ENCODE data around the gene AXIN2.
"Not testable (repeated sequence)": the region's sequence is repeated elsewhere in the genome, so short reads cannot be mapped to it uniquely, and the experiment has no call there.

The AXIN2 gene

DNA sequence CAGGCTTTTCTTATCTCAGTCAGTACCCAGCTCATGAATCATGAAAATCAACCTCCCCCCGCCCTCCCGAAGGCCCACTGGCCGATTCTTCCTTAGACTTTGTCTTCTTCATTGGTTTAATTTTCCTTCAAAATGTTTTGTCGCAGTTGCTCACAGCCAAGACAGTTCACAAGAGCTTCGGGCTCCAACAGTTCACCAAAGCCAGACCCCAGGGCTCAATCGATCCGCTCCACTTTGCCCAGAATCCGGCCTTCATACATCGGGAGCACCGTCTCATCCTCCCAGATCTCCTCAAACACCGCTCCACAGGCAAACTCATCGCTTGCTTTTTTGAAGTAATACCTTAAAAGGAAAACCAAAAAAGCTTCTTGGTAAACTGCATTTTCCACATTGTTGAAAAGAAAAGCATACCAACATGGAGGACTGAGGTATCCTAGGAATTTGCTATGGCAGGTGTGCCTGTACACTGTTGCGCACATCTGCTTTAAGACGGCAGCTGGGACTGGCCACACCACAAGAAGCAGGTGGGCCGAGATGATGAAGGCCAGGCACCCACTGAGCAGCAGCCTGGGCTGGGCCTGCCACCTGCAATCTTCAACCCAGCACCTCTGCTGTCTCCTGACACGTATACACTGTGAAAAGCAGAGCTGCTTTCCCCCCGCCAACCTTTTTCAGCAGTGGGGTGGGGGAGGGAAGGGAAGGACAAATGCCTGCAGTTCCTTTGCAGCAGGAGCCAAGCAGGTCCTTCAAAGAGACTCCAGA, 31.5 kb downstream of the AXIN2 start:
- H3K4me3 ChIP-seq (ENCODE audit: low read length), result no peak overlapping the region
- DNase-seq (ENCODE audit: low read depth, low spot score), result peak; percentile 44

DNA sequence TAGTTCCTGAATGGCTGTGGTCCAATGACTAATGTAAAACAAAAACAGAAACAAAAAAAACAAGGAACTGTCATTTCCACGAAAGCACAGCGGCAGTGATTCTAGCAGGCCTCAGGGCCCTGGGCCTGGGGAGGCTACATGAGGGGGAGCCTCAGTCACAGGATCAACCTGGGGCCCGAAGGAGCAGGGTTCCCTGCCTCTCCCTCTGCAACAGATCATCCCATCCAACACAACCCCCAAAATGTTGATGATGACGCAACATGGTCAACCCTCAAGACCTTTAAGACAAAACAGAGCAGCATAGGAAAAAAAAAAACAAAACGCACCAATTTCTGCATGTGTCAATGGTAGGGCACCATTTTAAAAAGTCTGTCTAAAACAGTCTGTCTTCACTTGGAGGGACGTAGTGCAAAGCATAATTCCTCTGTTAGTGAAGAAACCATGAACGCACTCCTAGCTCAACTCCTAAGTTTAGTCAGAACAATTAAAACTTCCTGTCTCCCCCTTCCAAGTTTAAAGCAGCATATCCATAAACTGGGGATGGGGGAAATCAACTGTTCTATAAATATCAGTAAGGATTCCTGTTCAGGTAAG, 32.3 kb downstream of the AXIN2 start:
- DNase-seq (ENCODE audit: low read depth, low spot score), result no peak
- no peak overlapping the region for H3K4me3 ChIP-seq (ENCODE audit: low read length)

DNA sequence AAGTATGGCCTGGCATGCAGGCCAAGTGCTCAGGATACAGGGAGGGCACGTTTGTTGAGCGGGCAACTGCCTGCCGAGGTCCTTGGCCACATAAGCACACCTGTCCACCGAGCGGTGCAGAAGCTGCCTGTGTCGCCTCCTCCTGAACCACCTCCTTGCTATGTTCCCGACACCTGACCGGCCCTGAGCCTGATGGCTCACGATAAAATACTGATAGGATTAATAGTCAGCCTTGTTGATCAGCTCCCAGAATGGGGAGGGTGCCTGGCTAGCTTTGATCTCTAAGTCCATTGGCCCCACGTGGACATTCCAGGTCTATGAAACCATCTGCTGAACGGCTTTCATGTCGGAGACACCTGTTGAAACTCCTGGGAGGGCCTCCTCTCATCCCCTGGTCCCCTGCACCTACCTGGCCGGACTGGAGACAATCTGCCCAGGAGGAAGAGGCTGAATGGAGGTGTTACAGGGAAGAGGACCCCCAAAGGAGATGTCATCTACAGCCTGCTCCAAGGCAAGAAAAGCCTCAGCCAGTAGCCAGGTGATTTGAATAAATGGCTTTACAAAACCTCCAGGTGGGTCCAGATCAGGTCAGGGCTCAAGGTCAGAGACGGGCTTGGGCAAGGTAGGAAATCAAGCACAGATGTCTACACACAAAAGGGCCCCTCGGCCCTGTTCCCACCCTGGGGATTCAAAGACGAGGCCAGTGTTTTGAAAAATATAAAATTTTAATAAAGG, 33.4 kb downstream of the AXIN2 start:
- DNase-seq (ENCODE audit: low read depth, low spot score), result no peak
- H3K4me3 ChIP-seq (ENCODE audit: low read length), result no peak overlapping the region

DNA sequence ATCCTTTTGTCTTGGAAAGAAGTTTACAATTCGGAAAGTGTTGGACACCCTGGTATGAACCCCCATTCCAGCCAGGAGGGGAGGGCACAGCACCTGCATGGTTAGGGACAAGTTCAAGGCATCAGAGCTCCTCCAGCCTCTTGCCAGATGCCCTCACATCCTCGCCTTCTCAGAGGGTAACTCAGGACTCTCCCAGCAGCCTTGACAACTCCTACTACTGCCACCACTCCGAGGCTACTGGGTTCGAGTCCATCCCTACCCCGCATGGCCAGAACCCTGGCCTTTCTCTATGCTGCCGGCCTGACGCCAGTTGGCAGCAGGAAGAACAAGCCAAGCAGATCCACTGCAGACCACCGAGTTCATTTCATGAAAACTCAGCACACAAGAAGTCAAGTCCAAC, 34.1 kb downstream of the AXIN2 start:
- no peak overlapping the region for H3K4me3 ChIP-seq (ENCODE audit: low read length)
- no peak for DNase-seq (ENCODE audit: low read depth, low spot score)

DNA sequence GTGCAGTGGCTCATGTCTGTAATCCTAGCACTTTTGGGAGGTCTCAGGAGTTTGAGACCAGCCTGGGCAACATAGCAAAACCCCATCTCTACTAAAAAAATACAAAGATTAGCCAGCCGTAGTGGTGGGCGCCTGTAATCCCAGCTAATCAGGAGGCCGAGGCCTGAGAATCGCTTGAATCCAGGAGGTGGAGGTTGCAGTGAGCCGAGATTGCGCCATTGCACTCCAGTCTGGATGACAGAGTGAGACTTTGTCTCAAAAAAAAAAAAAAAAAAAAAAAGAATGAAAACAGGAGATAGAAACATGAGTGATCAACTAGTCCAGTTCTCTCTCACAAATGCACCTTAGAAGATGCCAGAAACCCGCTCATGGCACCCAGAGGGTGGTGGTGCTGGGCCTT, 34.6 kb downstream of the AXIN2 start:
- not testable (repeated sequence) for H3K4me3 ChIP-seq (ENCODE audit: low read length); DNase-seq (ENCODE audit: low read depth, low spot score)

DNA sequence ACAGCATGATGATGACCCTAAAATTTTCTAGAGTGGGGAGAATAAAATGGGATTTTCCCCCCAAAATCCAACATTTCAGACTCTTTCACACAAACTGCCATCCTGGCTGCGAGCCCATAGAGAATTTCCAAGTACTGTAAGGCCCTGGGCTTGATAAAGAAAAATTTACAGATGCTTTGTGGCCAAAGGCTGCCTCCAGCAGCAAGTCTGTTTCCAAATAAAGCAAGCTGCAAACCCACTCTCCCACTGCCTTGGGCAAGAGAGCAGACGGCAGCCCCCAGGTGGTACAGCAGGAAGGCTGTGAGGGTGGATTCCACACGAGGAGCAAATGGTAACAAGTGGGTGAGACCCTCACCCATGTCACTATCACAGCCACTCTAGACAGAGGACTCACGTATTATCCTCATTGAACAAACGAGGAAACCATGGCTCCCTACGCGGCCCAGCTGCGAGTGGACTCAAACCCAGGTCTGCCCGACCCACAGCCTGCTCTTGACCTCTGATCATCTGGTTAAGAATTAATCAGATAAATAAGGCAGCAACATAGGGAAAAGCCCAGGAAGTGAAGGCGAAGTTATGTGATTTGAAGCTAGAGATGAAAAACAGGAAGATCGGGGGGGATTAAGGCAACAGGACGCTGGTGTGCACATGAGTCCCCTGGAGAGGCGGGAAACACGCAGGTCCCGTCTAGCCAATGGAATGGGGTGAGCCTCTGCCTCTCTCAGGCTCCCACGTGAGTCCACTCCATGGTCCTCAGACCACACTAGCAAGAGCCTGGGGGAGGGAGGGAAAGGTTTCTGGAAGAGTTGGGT, 37.4 kb downstream of the AXIN2 start:
- H3K4me3 ChIP-seq (ENCODE audit: low read length), result no peak overlapping the region
- DNase-seq (ENCODE audit: low read depth, low spot score), result no peak

DNA sequence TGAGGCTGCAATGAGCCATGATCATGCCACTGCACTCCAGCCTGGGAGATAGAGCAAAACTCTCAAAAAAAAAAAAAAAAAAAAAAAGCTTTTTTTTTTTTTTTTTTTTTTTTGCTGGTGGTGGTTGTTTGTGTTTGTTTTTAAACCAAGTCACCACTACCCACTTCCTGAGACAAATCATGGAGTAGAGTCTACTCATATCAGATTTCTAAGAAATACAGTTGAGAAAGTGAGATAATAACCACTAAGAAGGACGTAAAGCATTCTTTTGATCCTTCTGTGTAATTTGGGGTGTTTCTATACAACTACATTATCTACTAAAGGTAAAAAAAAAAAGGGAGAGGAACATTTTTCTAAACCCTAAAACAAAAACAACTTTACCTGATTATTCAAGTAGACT, 38.0 kb downstream of the AXIN2 start:
- DNase-seq (ENCODE audit: low read depth, low spot score), result peak; percentile 70
- no peak overlapping the region for H3K4me3 ChIP-seq (ENCODE audit: low read length)

GRCh38 chr17:65522751-65523404, 38.6 kb downstream of the AXIN2 start:
- no peak overlapping the region for H3K4me3 ChIP-seq (ENCODE audit: low read length)
- no peak for DNase-seq (ENCODE audit: low read depth, low spot score)

GRCh38 chr17:65519462-65519861, 42.0 kb downstream of the AXIN2 start:
- no peak for DNase-seq (ENCODE audit: low read depth, low spot score)

GRCh38 chr17:65518256-65518655, 43.2 kb downstream of the AXIN2 start:
- no peak overlapping the region for H3K4me3 ChIP-seq (ENCODE audit: low read length)
- no peak for DNase-seq (ENCODE audit: low read depth, low spot score)

More at GRCh38 chr17:65519462-65519861, 42.0 kb downstream of the AXIN2 start:
- no peak overlapping the region for H3K4me3 ChIP-seq (ENCODE audit: low read length)

DNA sequence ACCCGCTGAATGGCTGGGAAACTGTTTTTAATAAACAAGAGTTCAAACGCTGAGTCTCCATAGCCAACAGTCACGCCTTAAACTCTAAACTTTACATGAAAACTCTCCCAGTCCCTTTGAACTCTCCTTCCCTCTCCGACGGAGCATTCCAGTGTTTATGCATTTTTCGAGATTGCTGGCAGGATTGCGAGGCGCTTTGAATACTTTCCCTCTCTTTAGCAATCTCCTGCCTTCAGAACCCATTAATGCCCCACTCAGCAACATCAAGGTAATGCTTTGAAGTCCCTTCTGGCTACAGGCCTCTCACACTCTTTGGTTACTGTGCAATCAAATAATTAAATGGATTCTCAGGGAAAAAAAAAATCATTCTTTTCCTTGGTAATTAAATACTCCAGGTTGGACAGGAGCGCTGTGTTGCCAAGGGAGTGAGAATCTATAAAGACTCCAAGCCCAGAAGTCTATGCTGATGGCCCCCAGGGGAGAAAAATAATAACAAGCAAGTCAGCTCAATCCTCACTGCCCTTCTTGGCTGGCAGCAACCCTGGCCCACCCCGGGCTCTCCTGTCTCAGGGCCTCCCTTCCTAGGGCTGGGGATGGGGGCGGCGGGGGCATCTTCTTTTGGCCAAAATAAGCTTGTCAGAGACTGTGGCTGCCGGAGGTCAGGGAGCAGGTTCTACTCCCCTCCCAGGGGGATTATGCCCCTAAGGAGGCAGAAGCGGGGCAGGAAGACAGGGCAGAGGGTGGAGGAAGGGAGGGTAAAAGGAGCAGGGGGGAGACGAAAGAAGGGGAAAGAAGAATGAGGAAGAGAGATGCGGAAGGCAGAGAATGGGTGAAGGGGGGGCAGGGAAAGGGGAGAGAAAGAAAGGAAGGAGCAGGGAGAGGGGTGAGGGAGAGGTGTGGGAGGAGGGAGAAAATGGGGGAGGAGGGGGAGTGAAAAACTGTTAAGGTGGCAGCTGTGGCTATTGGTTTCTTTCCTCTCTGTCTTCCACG, 45.2 kb downstream of the AXIN2 start:
- H3K4me3 ChIP-seq (ENCODE audit: low read length), result no peak overlapping the region
- no peak for DNase-seq (ENCODE audit: low read depth, low spot score)

GRCh38 chr17:65515512-65515911, 45.9 kb downstream of the AXIN2 start:
- no peak overlapping the region for H3K4me3 ChIP-seq (ENCODE audit: low read length)
- DNase-seq (ENCODE audit: low read depth, low spot score), result no peak

- H3K4me3 ChIP-seq (ENCODE audit: low read length), result no peak overlapping the region
- DNase-seq (ENCODE audit: low read depth, low spot score), result no peak
Measured at GRCh38 chr17:65514541-65514940, 46.9 kb downstream of the AXIN2 start.

- H3K4me3 ChIP-seq (ENCODE audit: low read length), result no peak overlapping the region
- DNase-seq (ENCODE audit: low read depth, low spot score), result no peak
Measured at GRCh38 chr17:65514082-65514481, 47.4 kb downstream of the AXIN2 start.

DNA sequence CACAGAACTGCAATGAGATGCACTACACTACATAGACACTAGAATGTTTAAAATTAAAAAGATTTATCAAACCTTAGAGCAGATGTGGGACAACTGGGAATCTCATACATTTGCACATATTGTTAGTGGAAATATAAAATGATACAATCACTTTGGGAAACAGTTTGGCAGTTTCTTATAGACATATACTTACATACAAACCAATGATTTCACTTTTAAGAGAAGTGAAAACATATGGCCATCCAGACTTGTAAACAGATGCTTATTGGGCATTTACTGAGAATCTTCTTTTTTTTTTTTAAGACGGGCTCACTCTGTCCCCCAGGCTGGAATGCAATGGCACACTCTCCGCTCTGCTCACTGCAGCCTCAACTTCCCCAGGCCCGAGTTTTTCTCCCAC, 50.1 kb downstream of the AXIN2 start:
- no peak for DNase-seq (ENCODE audit: low read depth, low spot score)
- H3K4me3 ChIP-seq (ENCODE audit: low read length), result no peak overlapping the region

DNA sequence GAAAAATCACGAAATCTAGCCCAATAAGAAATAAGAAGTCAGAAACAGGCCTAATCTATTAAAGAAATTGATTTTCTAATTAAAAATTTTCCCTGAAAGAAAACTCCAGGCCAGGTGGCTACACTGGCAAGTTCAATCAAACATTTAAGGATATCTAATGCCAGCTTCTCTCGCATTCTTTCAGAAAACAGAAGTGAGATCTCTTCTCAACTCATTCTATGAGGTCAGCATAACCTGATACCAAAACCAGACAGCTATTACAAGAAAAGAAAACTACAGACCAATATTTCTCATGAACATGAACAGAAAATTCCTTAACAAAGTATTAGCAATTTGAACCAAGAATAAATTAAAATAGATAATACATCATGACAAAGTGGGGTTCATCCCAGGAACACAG, 52.4 kb downstream of the AXIN2 start:
- no peak overlapping the region for H3K4me3 ChIP-seq (ENCODE audit: low read length)
- DNase-seq (ENCODE audit: low read depth, low spot score), result no peak

DNA sequence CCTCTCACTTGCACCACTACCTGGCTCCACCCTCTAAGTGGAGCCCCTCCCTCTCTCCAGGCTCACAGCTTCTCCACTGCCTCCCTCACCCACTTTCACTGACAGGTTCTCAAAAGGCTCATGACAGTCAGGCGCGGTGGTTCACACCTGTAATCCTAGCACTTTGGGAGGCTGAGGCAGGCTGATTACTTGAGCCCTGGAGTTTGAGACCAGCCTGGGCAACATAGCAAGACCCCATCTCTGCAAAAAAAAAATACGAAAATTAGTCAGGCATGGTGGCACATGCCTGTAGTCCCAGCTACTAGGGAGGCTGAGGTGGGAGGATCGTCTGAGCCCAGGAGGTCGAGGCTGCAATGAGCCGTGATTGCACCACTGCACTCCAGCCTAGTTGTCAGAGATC, 56.8 kb downstream of the AXIN2 start:
- H3K4me3 ChIP-seq (ENCODE audit: low read length); DNase-seq (ENCODE audit: low read depth, low spot score): not testable (repeated sequence)

- no peak for DNase-seq (ENCODE audit: low read depth, low spot score)
- H3K4me3 ChIP-seq (ENCODE audit: low read length), result no peak overlapping the region
Measured at GRCh38 chr17:65504141-65504540, 57.3 kb downstream of the AXIN2 start.
